ENCODE measurements around the gene ENO2. TPM values are rescaled to one million over a fixed set of nuclear protein-coding genes. Genes with fewer than 3 reads are reported as not detected.

ENO2 gene
- total RNA-seq, 1 donor: 13.4 TPM

DNA sequence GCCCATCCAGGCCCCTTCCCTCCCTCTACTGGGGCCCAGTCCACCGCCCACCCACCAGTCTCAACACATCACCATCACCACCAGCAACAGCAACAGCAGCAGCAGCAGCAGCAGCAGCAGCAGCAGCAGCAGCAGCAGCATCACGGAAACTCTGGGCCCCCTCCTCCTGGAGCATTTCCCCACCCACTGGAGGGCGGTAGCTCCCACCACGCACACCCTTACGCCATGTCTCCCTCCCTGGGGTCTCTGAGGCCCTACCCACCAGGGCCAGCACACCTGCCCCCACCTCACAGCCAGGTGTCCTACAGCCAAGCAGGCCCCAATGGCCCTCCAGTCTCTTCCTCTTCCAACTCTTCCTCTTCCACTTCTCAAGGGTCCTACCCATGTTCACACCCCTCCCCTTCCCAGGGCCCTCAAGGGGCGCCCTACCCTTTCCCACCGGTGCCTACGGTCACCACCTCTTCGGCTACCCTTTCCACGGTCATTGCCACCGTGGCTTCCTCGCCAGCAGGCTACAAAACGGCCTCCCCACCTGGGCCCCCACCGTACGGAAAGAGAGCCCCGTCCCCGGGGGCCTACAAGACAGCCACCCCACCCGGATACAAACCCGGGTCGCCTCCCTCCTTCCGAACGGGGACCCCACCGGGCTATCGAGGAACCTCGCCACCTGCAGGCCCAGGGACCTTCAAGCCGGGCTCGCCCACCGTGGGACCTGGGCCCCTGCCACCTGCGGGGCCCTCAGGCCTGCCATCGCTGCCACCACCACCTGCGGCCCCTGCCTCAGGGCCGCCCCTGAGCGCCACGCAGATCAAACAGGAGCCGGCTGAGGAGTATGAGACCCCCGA is 22.5 kb downstream of the ENO2 start:
- Histone ChIP-seq H3K4me3 (ENCODE audit: insufficient read depth, low read length) (peak overlapping the region; percentile 74), H4K20me1 (ENCODE audit: insufficient read depth, low read length) (peaks cover 24% of the 10 kb centered on the region), H3K4me1 (ENCODE audit: insufficient read depth, low read length) (peaks cover 26% of the 10 kb centered on the region), H3K79me2 (ENCODE audit: insufficient read depth, low read length) (peaks cover 35% of the 10 kb centered on the region), H3K4me2 (ENCODE audit: insufficient read depth, low read length) (peak overlapping the region; percentile 88), H2AFZ (ENCODE audit: low read length) (no peak overlapping the region), H3K36me3 (ENCODE audit: insufficient read depth, low read length) (peaks cover 62% of the 10 kb centered on the region), H3K27ac (ENCODE audit: low read depth, low read length) (no peak overlapping the region), H3K27me3 (ENCODE audit: insufficient read depth, low read length) (no peaks in the 10 kb centered on the region), H3K9me3 (ENCODE audit: low read depth, low read length) (no peaks in the 10 kb centered on the region)
- TF ChIP-seq CTCF (IDR thresholded peaks at IDR 0.05; ENCODE audit: extremely low read depth, low read depth, low read length): no peak
- no peak for DNase-seq (ENCODE audit: insufficient read length, low spot score, missing footprints)

DNA sequence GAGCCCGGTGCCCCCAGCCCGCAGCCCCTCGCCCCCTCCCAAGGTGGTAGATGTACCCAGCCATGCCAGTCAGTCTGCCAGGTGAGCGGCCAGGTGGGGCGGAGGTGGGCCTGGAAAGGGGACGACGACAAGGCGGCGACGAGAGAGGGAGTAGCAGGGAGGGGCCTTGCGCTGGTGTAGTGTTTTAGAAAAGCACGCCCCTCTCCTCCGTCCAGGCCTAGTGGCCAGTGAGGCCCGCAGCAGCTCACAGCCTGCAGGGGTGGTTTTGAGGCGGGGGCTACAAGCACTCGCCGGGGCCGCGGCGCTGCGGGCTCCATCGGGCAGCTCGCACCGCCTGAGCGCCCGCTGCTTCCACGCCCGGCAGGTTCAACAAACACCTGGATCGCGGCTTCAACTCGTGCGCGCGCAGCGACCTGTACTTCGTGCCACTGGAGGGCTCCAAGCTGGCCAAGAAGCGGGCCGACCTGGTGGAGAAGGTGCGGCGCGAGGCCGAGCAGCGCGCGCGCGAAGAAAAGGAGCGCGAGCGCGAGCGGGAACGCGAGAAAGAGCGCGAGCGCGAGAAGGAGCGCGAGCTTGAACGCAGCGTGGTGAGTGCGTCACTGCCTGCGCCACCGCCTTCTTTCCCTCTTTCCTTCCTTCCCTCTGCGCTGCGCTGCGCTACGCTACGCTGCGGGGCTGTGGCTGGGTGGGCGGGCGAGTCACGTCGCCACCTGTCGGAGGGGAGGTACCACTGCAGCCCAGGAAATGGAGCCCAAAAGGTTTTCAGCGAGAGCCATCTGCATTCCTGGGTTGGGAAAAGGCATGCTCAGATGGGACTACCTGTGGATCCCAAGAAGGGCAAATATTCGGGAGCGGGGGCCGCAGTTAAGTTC is 23.3 kb downstream of the ENO2 start:
- DNase-seq (ENCODE audit: insufficient read length, low spot score, missing footprints): peak; percentile 98
- Histone ChIP-seq H3K4me3 (ENCODE audit: insufficient read depth, low read length) (peak overlapping the region; percentile 74), H2AFZ (ENCODE audit: low read length) (no peak overlapping the region), H4K20me1 (ENCODE audit: insufficient read depth, low read length) (peaks cover 17% of the 10 kb centered on the region), H3K79me2 (ENCODE audit: insufficient read depth, low read length) (peaks cover 26% of the 10 kb centered on the region), H3K4me1 (ENCODE audit: insufficient read depth, low read length) (peaks cover 26% of the 10 kb centered on the region), H3K4me2 (ENCODE audit: insufficient read depth, low read length) (peak overlapping the region; percentile 88), H3K27me3 (ENCODE audit: insufficient read depth, low read length) (no peaks in the 10 kb centered on the region), H3K27ac (ENCODE audit: low read depth, low read length) (peak overlapping the region; percentile 71), H3K9me3 (ENCODE audit: low read depth, low read length) (no peaks in the 10 kb centered on the region), H3K36me3 (ENCODE audit: insufficient read depth, low read length) (peaks cover 62% of the 10 kb centered on the region)
- TF ChIP-seq CTCF (IDR thresholded peaks at IDR 0.05; ENCODE audit: extremely low read depth, low read depth, low read length): peak; percentile 90

GRCh38 chr12:6938353-6939190 is 24.2 kb downstream of the ENO2 start:
- no peak for TF ChIP-seq CTCF (IDR thresholded peaks at IDR 0.05; ENCODE audit: extremely low read depth, low read depth, low read length)
- H2AFZ ChIP-seq (ENCODE audit: low read length): no peak overlapping the region
- peak overlapping the region; percentile 20 for H3K27ac ChIP-seq (ENCODE audit: low read depth, low read length)

More at GRCh38 chr12:6938353-6939190, 24.2 kb downstream of the ENO2 start:
- Histone ChIP-seq H3K4me3 (ENCODE audit: insufficient read depth, low read length) (peak overlapping the region; percentile 74), H3K4me2 (ENCODE audit: insufficient read depth, low read length) (peak overlapping the region; percentile 88), H3K79me2 (ENCODE audit: insufficient read depth, low read length) (peaks cover 18% of the 10 kb centered on the region), H3K4me1 (ENCODE audit: insufficient read depth, low read length) (peaks cover 30% of the 10 kb centered on the region), H3K27me3 (ENCODE audit: insufficient read depth, low read length) (no peaks in the 10 kb centered on the region), H4K20me1 (ENCODE audit: insufficient read depth, low read length) (peaks cover 9% of the 10 kb centered on the region), H3K36me3 (ENCODE audit: insufficient read depth, low read length) (peaks cover 59% of the 10 kb centered on the region), H3K9me3 (ENCODE audit: low read depth, low read length) (no peaks in the 10 kb centered on the region)
- DNase-seq (ENCODE audit: insufficient read length, low spot score, missing footprints): no peak
